ENCODE results near the gene TENM4.

TENM4 gene

DNA sequence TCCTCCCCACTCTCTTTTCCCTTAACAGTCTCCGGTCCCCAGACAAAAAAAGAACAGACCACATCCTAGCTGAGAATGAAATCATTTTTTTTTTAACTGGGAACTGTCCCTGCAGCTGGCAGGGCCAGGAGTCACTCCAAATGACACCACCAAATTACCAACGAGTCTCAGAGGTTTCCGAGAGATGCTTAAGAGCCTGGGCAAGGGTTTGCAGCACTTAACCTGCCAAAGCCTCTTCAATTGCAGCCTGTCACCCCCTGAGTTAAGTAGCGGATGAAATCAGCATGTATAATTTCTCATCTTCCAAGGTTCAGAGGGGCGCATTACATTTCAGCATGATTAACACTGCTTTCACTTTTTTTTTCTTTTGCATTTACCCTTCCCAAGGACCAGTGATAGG, 71.8 kb downstream of the TENM4 start:
- TF ChIP-seq, protein P1, sequence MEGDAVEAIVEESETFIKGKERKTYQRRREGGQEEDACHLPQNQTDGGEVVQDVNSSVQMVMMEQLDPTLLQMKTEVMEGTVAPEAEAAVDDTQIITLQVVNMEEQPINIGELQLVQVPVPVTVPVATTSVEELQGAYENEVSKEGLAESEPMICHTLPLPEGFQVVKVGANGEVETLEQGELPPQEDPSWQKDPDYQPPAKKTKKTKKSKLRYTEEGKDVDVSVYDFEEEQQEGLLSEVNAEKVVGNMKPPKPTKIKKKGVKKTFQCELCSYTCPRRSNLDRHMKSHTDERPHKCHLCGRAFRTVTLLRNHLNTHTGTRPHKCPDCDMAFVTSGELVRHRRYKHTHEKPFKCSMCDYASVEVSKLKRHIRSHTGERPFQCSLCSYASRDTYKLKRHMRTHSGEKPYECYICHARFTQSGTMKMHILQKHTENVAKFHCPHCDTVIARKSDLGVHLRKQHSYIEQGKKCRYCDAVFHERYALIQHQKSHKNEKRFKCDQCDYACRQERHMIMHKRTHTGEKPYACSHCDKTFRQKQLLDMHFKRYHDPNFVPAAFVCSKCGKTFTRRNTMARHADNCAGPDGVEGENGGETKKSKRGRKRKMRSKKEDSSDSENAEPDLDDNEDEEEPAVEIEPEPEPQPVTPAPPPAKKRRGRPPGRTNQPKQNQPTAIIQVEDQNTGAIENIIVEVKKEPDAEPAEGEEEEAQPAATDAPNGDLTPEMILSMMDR (IDR thresholded peaks at IDR 0.05; ENCODE audit: borderline replicate concordance, insufficient read depth, low read depth, low read length) = no peak
- no peak overlapping the region for H3K4me3 ChIP-seq (ENCODE audit: low read depth, low read length)

GRCh38 chr11:79367844-79368243, 73.0 kb downstream of the TENM4 start:
- H3K4me3 ChIP-seq (ENCODE audit: low read depth, low read length) = no peak overlapping the region
- TF ChIP-seq, protein P1 (IDR thresholded peaks at IDR 0.05; ENCODE audit: borderline replicate concordance, insufficient read depth, low read depth, low read length) = no peak

DNA sequence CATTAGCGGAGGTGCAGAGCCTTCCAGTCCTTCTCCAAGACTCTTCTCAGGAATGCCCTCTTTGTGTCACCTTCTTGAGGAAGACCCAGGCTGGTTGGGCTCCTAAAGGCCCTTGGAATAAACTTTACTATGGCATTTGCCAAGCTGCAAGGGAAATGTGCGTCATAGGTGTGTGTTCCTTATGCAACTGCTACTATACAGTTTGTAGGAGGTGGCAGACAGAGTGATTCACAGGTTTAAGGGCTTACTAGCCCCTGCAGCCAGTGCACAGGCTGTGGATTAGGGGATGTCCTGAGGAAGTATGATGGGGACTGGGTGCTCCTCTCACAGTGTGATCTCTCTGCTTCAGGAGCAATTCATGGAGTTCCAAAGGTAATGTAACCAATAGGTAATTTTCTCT, 74.6 kb downstream of the TENM4 start:
- no peak overlapping the region for H3K4me3 ChIP-seq (ENCODE audit: low read depth, low read length)
- TF ChIP-seq, protein P1 (IDR thresholded peaks at IDR 0.05; ENCODE audit: borderline replicate concordance, insufficient read depth, low read depth, low read length) = no peak

GRCh38 chr11:79363861-79364378, 76.9 kb downstream of the TENM4 start:
- TF ChIP-seq, protein P1 (IDR thresholded peaks at IDR 0.05; ENCODE audit: borderline replicate concordance, insufficient read depth, low read depth, low read length) = no peak

GRCh38 chr11:79363256-79363655, 77.6 kb downstream of the TENM4 start:
- no peak overlapping the region for H3K4me3 ChIP-seq (ENCODE audit: low read depth, low read length)
- TF ChIP-seq, protein P1 (IDR thresholded peaks at IDR 0.05; ENCODE audit: borderline replicate concordance, insufficient read depth, low read depth, low read length) = no peak

More at GRCh38 chr11:79363861-79364378, 76.9 kb downstream of the TENM4 start:
- no peak overlapping the region for H3K4me3 ChIP-seq (ENCODE audit: low read depth, low read length)

- TF ChIP-seq, protein P1 (IDR thresholded peaks at IDR 0.05; ENCODE audit: borderline replicate concordance, insufficient read depth, low read depth, low read length) = no peak
- no peak overlapping the region for H3K4me3 ChIP-seq (ENCODE audit: low read depth, low read length)
Observed at GRCh38 chr11:79362821-79363220, 78.0 kb downstream of the TENM4 start.

DNA sequence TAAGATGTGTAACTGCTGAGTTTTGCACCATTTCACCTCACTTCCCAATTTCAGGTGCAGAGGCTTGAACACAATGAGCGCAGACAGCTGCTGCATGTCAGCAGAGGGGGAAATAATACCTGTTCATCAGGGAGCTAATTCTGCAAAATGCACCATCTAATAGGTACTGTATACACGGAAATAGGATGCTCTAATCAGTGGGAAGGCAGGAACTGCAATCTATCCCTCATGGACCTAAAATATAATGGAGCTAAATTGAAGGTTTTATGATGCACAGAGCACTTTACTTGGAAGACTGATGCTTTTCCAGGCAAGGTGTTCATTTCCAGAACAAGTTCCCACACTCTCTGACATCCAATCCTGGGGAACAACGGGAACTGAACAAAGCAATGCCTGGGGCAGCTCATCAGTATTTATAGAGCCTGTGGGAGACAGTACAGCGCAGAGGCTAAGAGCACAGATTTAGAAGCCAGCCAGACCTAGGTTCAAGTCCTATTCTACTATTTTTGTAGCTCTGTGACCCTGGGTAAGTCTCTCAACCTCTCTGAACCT, 78.5 kb downstream of the TENM4 start:
- TF ChIP-seq, protein P1 (IDR thresholded peaks at IDR 0.05; ENCODE audit: borderline replicate concordance, insufficient read depth, low read depth, low read length) = no peak
- H3K4me3 ChIP-seq (ENCODE audit: low read depth, low read length) = no peak overlapping the region

Measured in GM12875 (cell line).